HepG2 (cell line): ENCODE results near the gene SIX4. TPM values are rescaled to one million over a fixed set of nuclear protein-coding genes. Genes with fewer than 3 reads are reported as not detected.

Experiments
- GLMP ChIP-seq: sonication (generic); formaldehyde crosslinking; IDR thresholded peaks from 2 replicates; pipeline ENCODE4 v1.9.0; 2021; ENCODE audit warnings: missing genetic modification reagents, mild to moderate bottlenecking, borderline replicate concordance
- NR2F1 ChIP-seq, 2 experiments: fragments of 450-650 bp in 1 of 2; formaldehyde crosslinking in 1 of 2; IDR thresholded peaks; 2 replicates each; pipeline versions ENCODE4 v1.5.0 to v1.6.1; 2016 to 2020; ENCODE audit warnings: mild to moderate bottlenecking in 1 of 2, missing compliant biosample characterization in 1 of 2, missing genetic modification reagents in 1 of 2, moderate library complexity in 1 of 2
- PBX2 ChIP-seq: IDR thresholded peaks from 2 replicates; pipeline ENCODE4 v1.6.1; 2016; ENCODE audit warnings: control low read depth
- SALL2 ChIP-seq: sonication (generic); formaldehyde crosslinking; IDR thresholded peaks from 2 replicates; pipeline ENCODE4 v1.8.1; 2023; ENCODE audit warnings: mild to moderate bottlenecking, missing genetic modification reagents, inconsistent platforms
- YEATS4 ChIP-seq: sonication (generic); formaldehyde crosslinking; IDR thresholded peaks from 2 replicates; pipeline ENCODE4 v1.4.0; 2020; ENCODE audit warnings: missing genetic modification reagents, borderline replicate concordance
- ZBTB4 ChIP-seq: sonication (generic); formaldehyde crosslinking; IDR thresholded peaks from 2 replicates; pipeline ENCODE4 v1.4.0; 2020; ENCODE audit warnings: missing genetic modification reagents, mild to moderate bottlenecking, borderline replicate concordance
- ZBTB43 ChIP-seq: sonication (generic); formaldehyde crosslinking; conservative IDR thresholded peaks from 2 replicates; pipeline ENCODE4 v1.4.0; 2020; ENCODE audit warnings: missing genetic modification reagents
- ZNF317 ChIP-seq: sonication (generic); formaldehyde crosslinking; IDR thresholded peaks from 2 replicates; pipeline ENCODE4 v1.5.0; 2020; ENCODE audit warnings: mild to moderate bottlenecking, missing genetic modification reagents
- ZNF383 ChIP-seq: sonication (generic); formaldehyde crosslinking; IDR thresholded peaks from 2 replicates; pipeline ENCODE4 v1.4.0; 2020; ENCODE audit warnings: missing genetic modification reagents, mild to moderate bottlenecking, borderline replicate concordance
- ZNF468 ChIP-seq: sonication (generic); formaldehyde crosslinking; IDR thresholded peaks from 2 replicates; pipeline ENCODE4 v1.8.0; 2022; ENCODE audit warnings: mild to moderate bottlenecking, moderate library complexity, missing genetic modification reagents
- ZNF746 ChIP-seq: sonication (generic); formaldehyde crosslinking; IDR thresholded peaks from 2 replicates; pipeline ENCODE4 v1.8.0; 2022; ENCODE audit warnings: mild to moderate bottlenecking, missing genetic modification reagents
- ZNF781 ChIP-seq: sonication (generic); formaldehyde crosslinking; IDR thresholded peaks from 2 replicates; pipeline ENCODE4 v1.5.1; 2020; ENCODE audit warnings: borderline replicate concordance, mild to moderate bottlenecking, missing genetic modification reagents; ENCODE audit errors: not compliant biosample characterization
- polyA plus RNA-seq, 8 experiments: library from polyadenylated mRNA; depleted of rRNA in 3 of 8; stranded (reverse) in 7 of 8; unstranded in 1 of 8; fragments of >200 nt; fragmentation: Illumina TruSeq in 4 of 8; extraction: Trizol in 4 of 8; gene quantifications; 2 replicates each; pipeline versions ENCODE4 v1.2.1 to v1.2.3, GENCODE V29; 2011 to 2016; ENCODE audit warnings: low read depth in 4 of 8, missing spikeins in 1 of 8, mixed read lengths in 1 of 8; ENCODE audit not compliant: insufficient read depth in 1 of 8
- total RNA-seq, 5 experiments: library from RNA; depleted of rRNA; stranded (reverse); fragments of >200 nt; fragmentation: Illumina TruSeq; extraction: Trizol; gene quantifications; 2 replicates each; pipeline ENCODE4 v1.2.3, GENCODE V29; 2016; ENCODE audit warnings: low read depth in 1 of 5
- TF ChIP-seq, protein P1 (sequence below): sonication (generic); formaldehyde crosslinking; IDR thresholded peaks from 2 replicates; pipeline ENCODE4 v1.4.0; 2020; ENCODE audit warnings: missing genetic modification reagents
- TF ChIP-seq, protein P2 (sequence below): IDR thresholded peaks from 2 replicates; pipeline ENCODE4 v1.6.1; 2016

Gene SIX4
- total and polyA plus RNA-seq, 2 of the 13 experiments (the other 11 are each of a cell fraction or from before 2014, with no cell fraction given), result 5.0 to 6.0 TPM

- TF ChIP-seq ZBTB4, result no peak
- TF ChIP-seq ZNF383, result no peak
- TF ChIP-seq, protein P1, sequence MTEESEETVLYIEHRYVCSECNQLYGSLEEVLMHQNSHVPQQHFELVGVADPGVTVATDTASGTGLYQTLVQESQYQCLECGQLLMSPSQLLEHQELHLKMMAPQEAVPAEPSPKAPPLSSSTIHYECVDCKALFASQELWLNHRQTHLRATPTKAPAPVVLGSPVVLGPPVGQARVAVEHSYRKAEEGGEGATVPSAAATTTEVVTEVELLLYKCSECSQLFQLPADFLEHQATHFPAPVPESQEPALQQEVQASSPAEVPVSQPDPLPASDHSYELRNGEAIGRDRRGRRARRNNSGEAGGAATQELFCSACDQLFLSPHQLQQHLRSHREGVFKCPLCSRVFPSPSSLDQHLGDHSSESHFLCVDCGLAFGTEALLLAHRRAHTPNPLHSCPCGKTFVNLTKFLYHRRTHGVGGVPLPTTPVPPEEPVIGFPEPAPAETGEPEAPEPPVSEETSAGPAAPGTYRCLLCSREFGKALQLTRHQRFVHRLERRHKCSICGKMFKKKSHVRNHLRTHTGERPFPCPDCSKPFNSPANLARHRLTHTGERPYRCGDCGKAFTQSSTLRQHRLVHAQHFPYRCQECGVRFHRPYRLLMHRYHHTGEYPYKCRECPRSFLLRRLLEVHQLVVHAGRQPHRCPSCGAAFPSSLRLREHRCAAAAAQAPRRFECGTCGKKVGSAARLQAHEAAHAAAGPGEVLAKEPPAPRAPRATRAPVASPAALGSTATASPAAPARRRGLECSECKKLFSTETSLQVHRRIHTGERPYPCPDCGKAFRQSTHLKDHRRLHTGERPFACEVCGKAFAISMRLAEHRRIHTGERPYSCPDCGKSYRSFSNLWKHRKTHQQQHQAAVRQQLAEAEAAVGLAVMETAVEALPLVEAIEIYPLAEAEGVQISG, result peak; percentile 42; the same call in 1 of the 2 replicates
- no peak for TF ChIP-seq ZBTB43 (CRISPR knock-in tag)
- peak; percentile 25 for TF ChIP-seq ZNF781 (CRISPR knock-in tag)
- TF ChIP-seq SALL2 (CRISPR knock-in tag), result no peak
- peak; percentile 89 for TF ChIP-seq ZNF317 (CRISPR knock-in tag)
- peak; percentile 79 for TF ChIP-seq PBX2 (CRISPR knock-in tag)
- TF ChIP-seq ZNF468 (CRISPR knock-in tag), result no peak
- TF ChIP-seq ZNF746 (CRISPR knock-in tag), result 0 out of 2 replicates have a peak, but pooled peaks have one; percentile 29
- TF ChIP-seq, protein P2, sequence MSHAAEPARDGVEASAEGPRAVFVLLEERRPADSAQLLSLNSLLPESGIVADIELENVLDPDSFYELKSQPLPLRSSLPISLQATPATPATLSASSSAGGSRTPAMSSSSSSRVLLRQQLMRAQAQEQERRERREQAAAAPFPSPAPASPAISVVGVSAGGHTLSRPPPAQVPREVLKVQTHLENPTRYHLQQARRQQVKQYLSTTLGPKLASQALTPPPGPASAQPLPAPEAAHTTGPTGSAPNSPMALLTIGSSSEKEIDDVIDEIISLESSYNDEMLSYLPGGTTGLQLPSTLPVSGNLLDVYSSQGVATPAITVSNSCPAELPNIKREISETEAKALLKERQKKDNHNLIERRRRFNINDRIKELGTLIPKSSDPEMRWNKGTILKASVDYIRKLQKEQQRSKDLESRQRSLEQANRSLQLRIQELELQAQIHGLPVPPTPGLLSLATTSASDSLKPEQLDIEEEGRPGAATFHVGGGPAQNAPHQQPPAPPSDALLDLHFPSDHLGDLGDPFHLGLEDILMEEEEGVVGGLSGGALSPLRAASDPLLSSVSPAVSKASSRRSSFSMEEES (CRISPR knock-in tag), result peak; percentile 22; the same call in 1 of the 2 replicates
- TF ChIP-seq YEATS4 (CRISPR knock-in tag), result 0 out of 2 replicates have a peak, but pooled peaks have one; percentile 8
- TF ChIP-seq NR2F1 (CRISPR knock-in tag; IDR thresholded peaks at IDR 0.05), result peak in 1 of 2 experiments; percentile 41; a peak in 1 of 4 replicates
- no peak for TF ChIP-seq GLMP (CRISPR knock-in tag)
Measured at GRCh38 chr14:60723907-60724618, at the start of gene SIX4 (continued).
